GM11168 (cell line): ENCODE results near the gene IL36G.

Experiments
- in situ Hi-C: fragments of 300-500 bp; cut with MboI; formaldehyde crosslinking; loops from one replicate; pipeline ENCODE4 v1.12.0; 2022; ENCODE audit warnings: low sequenced_read_pairs; ENCODE audit not compliant: unreplicated experiment

The IL36G gene

GRCh38 chr2:112977559-112978056, at the start of gene IL36G:
IL36G (plus strand) TSS chr2:112978006; CDS start chr2:112978639, 633 bp downstream.
- in situ Hi-C loops = no loop called here

- in situ Hi-C loops = loop anchor here (10.0 kb wide), 1 partner anchor 968 kb away; no protein-coding TSS in a partner anchor
Measured at GRCh38 chr2:112933261-112933660, 44.5 kb upstream of the IL36G start.

GRCh38 chr2:112934117-112934516, 43.7 kb upstream of the IL36G start:
- in situ Hi-C loops = loop anchor here (10.0 kb wide), 1 partner anchor 969 kb away; no protein-coding TSS in a partner anchor

DNA sequence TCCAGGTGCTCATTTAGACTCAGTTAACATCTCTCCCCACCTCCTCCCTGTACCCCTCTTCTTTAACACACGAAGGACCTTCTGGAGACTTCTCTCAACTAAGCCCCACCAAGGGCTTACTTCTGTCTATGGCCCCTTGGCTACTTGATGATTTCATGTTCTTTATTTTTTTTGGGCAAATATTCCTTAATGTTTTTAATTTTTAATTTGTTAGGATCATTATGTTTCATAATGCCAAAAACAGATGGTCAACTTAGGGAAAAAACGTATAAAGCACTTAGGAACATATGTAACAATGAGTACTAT, 40.9 kb upstream of the IL36G start:
- in situ Hi-C loops = loop anchor here (10.0 kb wide), 1 partner anchor 972 kb away; no protein-coding TSS in a partner anchor

GRCh38 chr2:112938904-112939303, 38.9 kb upstream of the IL36G start:
- in situ Hi-C loops = loop anchor here (10.0 kb wide), 1 partner anchor 974 kb away; no protein-coding TSS in a partner anchor

- in situ Hi-C loops = loop anchor here (10.0 kb wide), 1 partner anchor 975 kb away; no protein-coding TSS in a partner anchor
Measured at GRCh38 chr2:112939425-112939824, 38.4 kb upstream of the IL36G start.

GRCh38 chr2:112940859-112941625, 36.8 kb upstream of the IL36G start:
- in situ Hi-C loops = no loop called here

- in situ Hi-C loops = no loop called here
Measured at GRCh38 chr2:112941753-112942653, 35.8 kb upstream of the IL36G start.

- in situ Hi-C loops = no loop called here
Measured at GRCh38 chr2:112942654-112943002, 35.2 kb upstream of the IL36G start.

- in situ Hi-C loops = no loop called here
Measured at GRCh38 chr2:112944971-112945370, 32.8 kb upstream of the IL36G start.

DNA sequence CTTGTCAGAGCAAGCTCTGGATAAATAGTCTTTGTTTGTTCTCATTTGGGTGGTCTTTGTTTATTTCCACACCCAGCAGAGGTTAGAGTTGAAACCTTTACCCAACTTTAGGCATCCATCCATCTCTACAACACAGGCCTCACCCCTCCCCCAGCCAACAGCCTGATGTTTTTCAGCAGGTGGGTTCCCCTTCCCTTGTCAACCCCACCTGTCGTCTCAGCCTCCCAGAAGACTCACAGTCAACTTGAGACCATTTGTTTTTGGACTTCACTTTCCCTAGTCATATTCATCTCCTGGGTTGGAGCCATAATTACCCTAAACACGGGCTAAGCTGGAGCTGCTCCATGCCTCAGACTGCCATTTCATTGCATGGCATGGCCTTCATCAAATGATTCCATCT, 31.7 kb upstream of the IL36G start:
- in situ Hi-C loops = no loop called here

DNA sequence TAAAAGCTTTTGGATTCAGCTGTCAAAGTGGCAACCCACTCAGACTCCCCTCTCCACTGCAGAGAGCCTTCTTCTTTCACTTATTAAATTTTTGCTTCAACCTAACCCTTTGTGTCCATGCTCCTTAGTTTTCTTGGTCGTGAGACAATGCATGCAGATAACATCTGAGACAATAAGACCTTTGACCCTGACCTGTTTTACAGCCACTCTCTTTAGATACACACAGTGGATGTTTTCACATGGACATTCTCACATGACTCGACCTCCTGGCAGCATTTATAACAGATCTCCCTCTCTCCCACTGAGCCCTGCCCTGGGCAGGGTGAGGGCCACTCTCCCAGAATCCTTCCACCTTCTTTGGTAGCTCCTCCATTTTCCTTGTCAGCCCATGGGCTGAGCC, 30.4 kb upstream of the IL36G start:
- in situ Hi-C loops = no loop called here

GRCh38 chr2:112949456-112949855, 28.4 kb upstream of the IL36G start:
- in situ Hi-C loops = no loop called here

- in situ Hi-C loops = loop anchor here (10.0 kb wide), 1 partner anchor 350 kb away; no protein-coding TSS in a partner anchor
Measured at GRCh38 chr2:112954364-112954763, 23.4 kb upstream of the IL36G start.

DNA sequence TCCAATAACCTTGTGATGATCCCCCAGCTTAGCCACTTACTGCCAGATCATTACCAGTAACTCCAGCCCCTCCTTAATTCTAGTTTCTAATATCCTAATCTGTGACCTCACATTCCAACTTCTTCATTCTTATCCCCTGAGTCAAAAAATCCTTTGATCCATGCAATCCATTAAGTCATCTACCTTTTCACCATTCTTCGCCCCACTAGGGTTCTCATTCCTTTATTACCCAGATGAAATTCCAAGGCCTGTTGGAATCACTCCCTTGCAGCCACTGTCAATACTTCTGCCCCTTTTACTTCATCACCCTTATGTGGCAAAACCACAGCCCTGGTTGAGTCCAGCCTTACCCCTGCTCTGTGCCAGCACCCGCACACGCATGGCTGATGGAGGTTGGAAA, 20.3 kb upstream of the IL36G start:
- in situ Hi-C loops = loop anchor here (10.0 kb wide), 1 partner anchor 353 kb away; no protein-coding TSS in a partner anchor

DNA sequence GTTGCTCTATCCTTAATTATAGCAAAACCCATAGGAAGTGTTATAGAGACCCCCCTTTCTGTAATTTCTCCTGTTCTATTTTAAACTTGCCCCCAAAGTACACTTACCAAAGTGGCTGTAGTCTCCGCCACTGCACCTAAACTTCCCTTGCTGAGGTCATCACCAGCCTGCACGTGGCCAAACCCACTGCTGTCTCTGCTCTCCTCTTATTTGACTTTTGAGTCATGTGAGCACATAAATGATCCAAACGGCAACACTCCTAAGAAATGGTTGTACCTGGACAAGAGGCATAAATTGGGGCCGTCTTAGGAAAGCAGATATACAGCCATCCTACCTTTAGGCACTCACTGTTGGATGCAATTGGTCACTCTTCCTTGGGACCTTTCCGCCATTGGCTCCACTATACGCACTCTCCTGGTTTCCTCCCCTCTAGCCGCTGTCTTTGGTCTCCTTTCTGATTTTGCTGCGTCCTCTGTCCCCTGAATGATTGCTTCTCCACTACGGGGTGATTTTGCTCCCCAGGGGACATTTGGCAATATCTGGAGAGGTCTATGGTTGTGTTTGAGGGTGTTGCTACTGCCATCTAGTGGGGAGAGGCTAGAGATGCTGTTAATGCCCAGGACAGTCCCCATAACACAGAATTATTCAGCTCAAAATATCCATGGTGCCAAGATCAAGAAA, 19.2 kb upstream of the IL36G start:
- in situ Hi-C loops = loop anchor here (10.0 kb wide), 1 partner anchor 354 kb away; no protein-coding TSS in a partner anchor

DNA sequence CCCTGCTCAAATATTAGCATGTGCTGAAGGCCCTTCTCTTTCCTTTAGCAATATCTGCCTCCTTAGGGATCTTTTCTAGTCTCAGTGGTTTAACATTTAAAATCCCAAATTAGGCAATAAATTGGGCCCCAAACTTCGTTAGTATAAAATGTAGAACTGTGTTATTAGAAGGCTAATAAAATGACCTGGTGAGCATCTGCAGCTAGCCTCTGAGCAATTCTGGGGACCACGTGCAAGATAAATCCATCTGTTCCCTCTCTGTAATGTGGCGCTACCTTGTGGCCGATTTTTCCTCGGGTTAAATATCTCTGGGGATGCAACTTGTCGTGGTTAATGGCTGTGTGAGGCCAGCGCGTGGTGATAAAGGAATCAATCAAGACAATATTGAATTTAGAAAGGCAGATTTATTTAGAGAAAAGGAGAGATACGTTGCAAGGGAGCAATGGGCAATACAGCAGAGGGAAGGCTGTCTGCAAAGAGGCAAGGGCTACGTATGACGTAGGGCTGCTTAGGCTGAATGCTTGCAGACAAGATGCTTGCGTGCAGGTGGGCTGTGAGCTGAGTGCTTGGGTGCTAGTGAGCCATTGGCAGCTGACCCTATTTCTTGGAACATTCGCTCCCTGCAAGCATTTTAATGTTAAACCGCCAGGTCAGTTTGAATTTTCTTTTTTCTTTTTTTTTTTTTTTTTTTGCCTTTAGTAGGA, 18.5 kb upstream of the IL36G start:
- in situ Hi-C loops = loop anchor here (10.0 kb wide), 1 partner anchor 354 kb away; no protein-coding TSS in a partner anchor

DNA sequence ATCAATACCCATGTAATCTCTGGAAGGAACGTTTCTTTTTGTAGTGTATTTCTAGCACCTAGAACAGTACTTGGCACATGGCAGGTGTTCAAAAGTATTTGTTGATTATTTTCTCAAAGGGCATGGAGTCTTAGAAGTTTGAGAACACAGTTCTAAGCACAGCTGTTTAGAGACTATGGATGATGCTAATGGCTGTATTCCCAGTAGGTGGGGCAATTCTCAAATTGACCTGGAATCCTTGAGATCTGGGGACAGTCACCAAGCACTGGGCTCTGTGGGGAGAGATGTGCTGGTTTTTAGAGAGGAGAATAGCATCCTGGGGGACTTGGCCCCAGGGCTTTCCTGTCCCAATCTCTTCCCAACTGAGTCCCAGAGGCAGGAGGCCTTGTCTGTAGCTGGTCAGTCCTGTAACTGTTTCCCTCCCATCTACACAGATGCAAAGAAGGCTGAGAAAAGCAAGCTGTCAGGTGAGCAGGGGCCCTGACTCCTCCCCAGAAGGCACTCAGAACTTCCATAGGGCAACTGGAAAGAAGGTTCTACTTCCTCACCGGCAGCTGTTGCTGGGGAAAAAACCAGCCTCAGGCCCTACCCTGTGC, 17.5 kb upstream of the IL36G start:
- in situ Hi-C loops = no loop called here
